COLO668 (cell line): ENCODE measurements around the gene COPS7A.
A peak's percentile ranks its signal among the peaks of the same experiment; 100 is the strongest.

Experiments
- DNase-seq: peaks from one replicate; lab custom pipeline; 2025; ENCODE audit not compliant: unreplicated experiment; lab: John Stamatoyannopoulos, UW

The COPS7A gene

GRCh38 chr12:6750506-6750905 lies 26.7 kb downstream of the COPS7A start:
- no peak for DNase-seq

GRCh38 chr12:6751767-6752166 lies 27.9 kb downstream of the COPS7A start:
- DNase-seq: no peak

- DNase-seq: peak; percentile 46
Measured at GRCh38 chr12:6752167-6752920, 28.5 kb downstream of the COPS7A start.

- peak; percentile 87 for DNase-seq
Measured at GRCh38 chr12:6752921-6753771, 29.3 kb downstream of the COPS7A start, which contains the start of gene MLF2. Gene MLF2, minus strand, starts transcription at chr12:6753141. Its CDS starts 807 bp downstream, at chr12:6752334.

- DNase-seq: no peak
Measured at GRCh38 chr12:6753772-6754356, 30.0 kb downstream of the COPS7A start.

GRCh38 chr12:6754411-6754810 lies 30.6 kb downstream of the COPS7A start:
- DNase-seq: no peak

GRCh38 chr12:6757028-6757690 lies 33.3 kb downstream of the COPS7A start:
- no peak for DNase-seq

GRCh38 chr12:6758506-6759095 lies 34.8 kb downstream of the COPS7A start:
- DNase-seq: no peak

GRCh38 chr12:6759741-6760140 lies 35.9 kb downstream of the COPS7A start:
- no peak for DNase-seq

- no peak for DNase-seq
Measured at GRCh38 chr12:6763380-6763779, 39.5 kb downstream of the COPS7A start.

GRCh38 chr12:6764011-6764828 lies 40.4 kb downstream of the COPS7A start:
- peak; percentile 84 for DNase-seq

- no peak for DNase-seq
Measured at GRCh38 chr12:6765048-6765633, 41.3 kb downstream of the COPS7A start.

GRCh38 chr12:6765634-6766581 lies 42.1 kb downstream of the COPS7A start, which contains the start of gene PTMS:
Gene PTMS, plus strand, starts transcription at chr12:6766363. Its CDS starts 343 bp downstream, at chr12:6766706.
- DNase-seq: peak; percentile 61

GRCh38 chr12:6766651-6767349 lies 43.0 kb downstream of the COPS7A start:
- peak; percentile 73 for DNase-seq

- peak; percentile 15 for DNase-seq
Measured at GRCh38 chr12:6767353-6768319, 43.8 kb downstream of the COPS7A start.

GRCh38 chr12:6768437-6768914 lies 44.6 kb downstream of the COPS7A start:
- no peak for DNase-seq
